GM19467 (cell line): ENCODE results near the gene MAGEA10.
"Not testable (repeated sequence)": the region's sequence is repeated elsewhere in the genome, so short reads cannot be mapped to it uniquely, and the experiment has no call there.

Experiments
- ATAC-seq: cut with Tn5 transposase; IDR thresholded peaks from one replicate; pipeline ENCODE4 v1.9.1; 2021; ENCODE audit warnings: mild to moderate bottlenecking, moderate library complexity; ENCODE audit not compliant: unreplicated experiment

The MAGEA10 gene

GRCh38 chrX:152138388-152138784 is at the start of gene MAGEA10:
TSS of gene MAGEA10 (minus strand) at chrX:152138577. CDS start at chrX:152135620, 2,957 bp downstream.
- ATAC-seq = no peak

- no peak for ATAC-seq
Observed at GRCh38 chrX:152177497-152178269, 39.3 kb upstream of the MAGEA10 start.

- ATAC-seq = no peak
Observed at GRCh38 chrX:152177052-152177451, 38.7 kb upstream of the MAGEA10 start.

- ATAC-seq = not testable (repeated sequence)
Observed at GRCh38 chrX:152175892-152176291, 37.5 kb upstream of the MAGEA10 start.

- ATAC-seq = not testable (repeated sequence)
Observed at GRCh38 chrX:152173923-152174322, 35.5 kb upstream of the MAGEA10 start.

- no peak for ATAC-seq
Observed at GRCh38 chrX:152170621-152171020, 32.2 kb upstream of the MAGEA10 start.

- ATAC-seq = no peak
Observed at GRCh38 chrX:152165033-152165743, 26.8 kb upstream of the MAGEA10 start.

- no peak for ATAC-seq
Observed at GRCh38 chrX:152157042-152157441, 18.7 kb upstream of the MAGEA10 start.

GRCh38 chrX:152155766-152156310 is 17.5 kb upstream of the MAGEA10 start:
- ATAC-seq = no peak

GRCh38 chrX:152154050-152154449 is 15.7 kb upstream of the MAGEA10 start:
- ATAC-seq = no peak

GRCh38 chrX:152151256-152151655 is 12.9 kb upstream of the MAGEA10 start:
- no peak for ATAC-seq

GRCh38 chrX:152149648-152150047 is 11.3 kb upstream of the MAGEA10 start:
- ATAC-seq = no peak

- ATAC-seq = no peak
Observed at GRCh38 chrX:152139589-152139988, 1.2 kb upstream of the MAGEA10 start.

- no peak for ATAC-seq
Observed at GRCh38 chrX:152137771-152138387, 498 bp downstream of the MAGEA10 start.

GRCh38 chrX:152136312-152136711 is 2.1 kb downstream of the MAGEA10 start:
- ATAC-seq = no peak

- ATAC-seq = no peak
Observed at GRCh38 chrX:152131525-152131924, 6.9 kb downstream of the MAGEA10 start.

- ATAC-seq = not testable (repeated sequence)
Observed at GRCh38 chrX:152129069-152129844, 9.1 kb downstream of the MAGEA10 start.

- ATAC-seq = no peak
Observed at GRCh38 chrX:152117305-152117704, 21.1 kb downstream of the MAGEA10 start.

- ATAC-seq = no peak
Observed at GRCh38 chrX:152108527-152108926, 29.9 kb downstream of the MAGEA10 start.

GRCh38 chrX:152103866-152104265 is 34.5 kb downstream of the MAGEA10 start:
- no peak for ATAC-seq

- no peak for ATAC-seq
Observed at GRCh38 chrX:152086141-152086540, 52.2 kb downstream of the MAGEA10 start.
